GM23338 (cell line): ENCODE measurements around the gene SYNDIG1. TPM values are rescaled to one million over a fixed set of nuclear protein-coding genes. Genes with fewer than 3 reads are reported as not detected.

Experiments
- ATAC-seq: fragments of 200-7000 bp; cut with Tn5 transposase; 3 replicates; pipeline ENCODE4 v1.9.1; 2020
- DNase-seq: peaks from one replicate; pipeline ENCODE4 v3.0.0-alpha.2; 2015; ENCODE audit warnings: low spot score
- H2AFZ ChIP-seq: fragments of 200-600 bp; sonication (generic); 2 replicates; pipeline ENCODE4 v1.8.0; 2016; ENCODE audit warnings: antibody characterized with exemption, mild to moderate bottlenecking, moderate library complexity
- H3F3A ChIP-seq: fragments of 200-600 bp; sonication (generic); replicated peaks from 2 replicates; pipeline ENCODE4 v1.8.0; 2017; ENCODE audit warnings: antibody characterized with exemption, mixed run types, low read depth
- H3K27ac ChIP-seq: fragments of 200-600 bp; sonication (generic); 2 replicates; pipeline ENCODE4 v1.6.1; 2016; ENCODE audit warnings: low read depth
- H3K27me3 ChIP-seq: fragments of 200-600 bp; sonication (generic); 2 replicates; pipeline ENCODE4 v1.8.0; 2016; ENCODE audit warnings: mild to moderate bottlenecking, mixed run types, moderate library complexity; ENCODE audit not compliant: insufficient read depth
- H3K36me3 ChIP-seq: fragments of 200-600 bp; sonication (generic); 2 replicates; pipeline ENCODE4 v1.8.0; 2016; ENCODE audit warnings: mild to moderate bottlenecking; ENCODE audit not compliant: insufficient read depth
- H3K4me1 ChIP-seq: fragments of 200-600 bp; sonication (generic); 2 replicates; pipeline ENCODE4 v1.8.0; 2016; ENCODE audit warnings: mild to moderate bottlenecking, moderate library complexity; ENCODE audit not compliant: insufficient read depth
- H3K4me2 ChIP-seq: fragments of 200-600 bp; sonication (generic); 2 replicates; pipeline ENCODE4 v1.7.1; 2017; ENCODE audit warnings: mixed run types
- H3K4me3 ChIP-seq: fragments of 200-600 bp; sonication (generic); 2 replicates; pipeline ENCODE4 v1.6.1; 2016; ENCODE audit warnings: mixed run types
- H3K79me2 ChIP-seq: fragments of 200-600 bp; sonication (generic); replicated peaks from 2 replicates; pipeline ENCODE4 v1.8.0; 2017; ENCODE audit warnings: mild to moderate bottlenecking; ENCODE audit not compliant: insufficient read depth
- H3K9me2 ChIP-seq: fragments of 200-600 bp; sonication (generic); 2 replicates; pipeline ENCODE4 v1.8.0; 2017; ENCODE audit not compliant: insufficient read depth
- H4K20me1 ChIP-seq: fragments of 200-600 bp; sonication (generic); replicated peaks from 2 replicates; pipeline ENCODE4 v1.8.0; 2017; ENCODE audit warnings: mild to moderate bottlenecking; ENCODE audit not compliant: insufficient read depth
- H3K27ac Mint-ChIP-seq: 2 replicates; pipeline ENCODE4 v1.8.0; 2020; ENCODE audit warnings: inconsistent platforms, mild to moderate bottlenecking, moderate library complexity, mixed read lengths
- H3K27me3 Mint-ChIP-seq: 3 replicates; pipeline ENCODE4 v1.8.0; 2022; ENCODE audit warnings: low read depth, mild to moderate bottlenecking, moderate library complexity, mixed read lengths, inconsistent platforms; ENCODE audit not compliant: insufficient read depth, poor library complexity
- H3K36me3 Mint-ChIP-seq: 3 replicates; pipeline ENCODE4 v1.8.0; 2021; ENCODE audit warnings: low read depth, mild to moderate bottlenecking, inconsistent platforms, moderate library complexity, mixed read lengths
- H3K4me1 Mint-ChIP-seq: 3 replicates; pipeline ENCODE4 v1.8.0; 2020; ENCODE audit warnings: mild to moderate bottlenecking, inconsistent platforms, mixed read lengths
- H3K4me3 Mint-ChIP-seq: 3 replicates; pipeline ENCODE4 v1.8.0; 2021; ENCODE audit warnings: moderate library complexity, mild to moderate bottlenecking, inconsistent platforms, mixed read lengths
- H3K9me3 Mint-ChIP-seq: 3 replicates; pipeline ENCODE4 v1.8.0; 2020; ENCODE audit warnings: moderate library complexity, mild to moderate bottlenecking, inconsistent platforms, mixed read lengths
- CTCF ChIP-seq, 2 experiments: fragments of 200-600 bp in 1 of 2; sonication (generic) in 1 of 2; conservative IDR thresholded peaks; 2 replicates each; pipeline versions ENCODE4 v1.5.1 to v1.6.1; 2016 to 2017; ENCODE audit warnings: antibody characterized with exemption in 2 of 2, low read depth in 2 of 2, mild to moderate bottlenecking in 2 of 2, moderate library complexity in 1 of 2
- EZH2 ChIP-seq: fragments of 200-600 bp; sonication (generic); IDR thresholded peaks from one replicate; pipeline ENCODE4 v1.8.0; 2017; ENCODE audit warnings: antibody characterized with exemption, mild to moderate bottlenecking, low read depth; ENCODE audit not compliant: unreplicated experiment
- JUNB ChIP-seq: IDR thresholded peaks from one replicate; pipeline ENCODE4 v1.6.1; 2016; ENCODE audit warnings: antibody characterized with exemption; ENCODE audit not compliant: unreplicated experiment
- NANOG ChIP-seq: IDR thresholded peaks from 2 replicates; pipeline ENCODE4 v1.6.1; 2016; ENCODE audit warnings: antibody characterized with exemption, borderline replicate concordance
- REST ChIP-seq: IDR thresholded peaks from one replicate; pipeline ENCODE4 v1.6.1; 2018; ENCODE audit warnings: antibody characterized with exemption; ENCODE audit not compliant: unreplicated experiment
- ZNF114 ChIP-seq: fragments of 250-450 bp; sonication (Bioruptor Pico); IDR thresholded peaks from 2 replicates; pipeline ENCODE4 v1.5.0; 2020; ENCODE audit warnings: mild to moderate bottlenecking, moderate library complexity
- ZNF331 ChIP-seq: fragments of 250-450 bp; sonication (Bioruptor Pico); IDR thresholded peaks from 2 replicates; pipeline ENCODE4 v1.5.0; 2020; ENCODE audit warnings: low read depth, mild to moderate bottlenecking, moderate library complexity
- polyA plus RNA-seq: library from polyadenylated mRNA; unstranded; fragments of >200 nt; fragmentation: Nextera tagmentation; extraction: Ambion mirVana; gene quantifications from 2 replicates; pipeline ENCODE4 v1.2.1, GENCODE V29; 2016
- total RNA-seq: library from RNA; depleted of rRNA; stranded (reverse); fragments of >200 nt; shearing (Covaris generic); gene quantifications from 2 replicates; pipeline ENCODE4 v1.2.3, GENCODE V29; 2014
- TF ChIP-seq, protein P1 (sequence below): IDR thresholded peaks from 2 replicates; pipeline ENCODE4 v1.6.1; 2016; ENCODE audit warnings: antibody characterized with exemption
- TF ChIP-seq, protein P2 (sequence below): fragments of 250-450 bp; sonication (Bioruptor Pico); IDR thresholded peaks from 2 replicates; pipeline ENCODE4 v1.5.0; 2020; ENCODE audit warnings: mild to moderate bottlenecking, moderate library complexity

SYNDIG1 gene
- total and polyA plus RNA-seq, 2 experiments from 2014 or later = 2.8 to 4.8 TPM

DNA sequence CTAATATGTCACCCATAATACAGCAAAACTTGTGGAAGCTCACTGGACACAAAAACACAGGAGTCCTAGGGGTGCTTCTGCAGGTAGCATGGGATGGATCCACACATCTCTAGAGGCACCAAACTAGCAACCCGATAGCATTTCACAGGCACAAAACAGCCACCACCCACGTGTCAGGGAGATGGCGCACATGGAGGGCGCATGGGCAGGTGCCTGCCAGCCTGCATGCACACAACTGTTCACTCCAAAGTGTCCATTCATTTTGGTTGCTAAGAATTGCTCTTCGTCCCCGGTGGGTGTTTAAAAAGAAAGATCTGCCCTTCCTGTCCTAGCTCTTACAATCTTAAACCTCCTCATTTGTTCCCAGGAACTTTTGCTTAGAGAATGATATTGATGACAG, 171.3 kb downstream of the SYNDIG1 start:
- H3F3A ChIP-seq = no peaks in the 10 kb centered on the region
- peaks cover 18% of the 10 kb centered on the region for H3K4me1 Mint-ChIP-seq
- DNase-seq = no peak
- H3K27ac ChIP-seq = no peak overlapping the region
- no peak for ATAC-seq
- H3K27me3 ChIP-seq = no peaks in the 10 kb centered on the region
- H3K9me3 Mint-ChIP-seq = peaks cover 4% of the 10 kb centered on the region; the same call in 1 of the 3 replicates
- no peaks in the 10 kb centered on the region for H3K36me3 ChIP-seq
- H3K79me2 ChIP-seq = no peaks in the 10 kb centered on the region
- peaks cover 4% of the 10 kb centered on the region for H3K27me3 Mint-ChIP-seq
- TF ChIP-seq CTCF (conservative IDR thresholded peaks at IDR 0.05; ENCODE audit: low read depth in 2 of 2) (no peak), REST (no peak), NANOG (no peak), ZNF331 (CRISPR knock-in tag) (no peak), ZNF114 (CRISPR knock-in tag) (no peak), JUNB (no peak), EZH2 (no peak)
- TF ChIP-seq, protein P1, sequence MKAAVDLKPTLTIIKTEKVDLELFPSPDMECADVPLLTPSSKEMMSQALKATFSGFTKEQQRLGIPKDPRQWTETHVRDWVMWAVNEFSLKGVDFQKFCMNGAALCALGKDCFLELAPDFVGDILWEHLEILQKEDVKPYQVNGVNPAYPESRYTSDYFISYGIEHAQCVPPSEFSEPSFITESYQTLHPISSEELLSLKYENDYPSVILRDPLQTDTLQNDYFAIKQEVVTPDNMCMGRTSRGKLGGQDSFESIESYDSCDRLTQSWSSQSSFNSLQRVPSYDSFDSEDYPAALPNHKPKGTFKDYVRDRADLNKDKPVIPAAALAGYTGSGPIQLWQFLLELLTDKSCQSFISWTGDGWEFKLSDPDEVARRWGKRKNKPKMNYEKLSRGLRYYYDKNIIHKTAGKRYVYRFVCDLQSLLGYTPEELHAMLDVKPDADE = no peak
- TF ChIP-seq, protein P2, sequence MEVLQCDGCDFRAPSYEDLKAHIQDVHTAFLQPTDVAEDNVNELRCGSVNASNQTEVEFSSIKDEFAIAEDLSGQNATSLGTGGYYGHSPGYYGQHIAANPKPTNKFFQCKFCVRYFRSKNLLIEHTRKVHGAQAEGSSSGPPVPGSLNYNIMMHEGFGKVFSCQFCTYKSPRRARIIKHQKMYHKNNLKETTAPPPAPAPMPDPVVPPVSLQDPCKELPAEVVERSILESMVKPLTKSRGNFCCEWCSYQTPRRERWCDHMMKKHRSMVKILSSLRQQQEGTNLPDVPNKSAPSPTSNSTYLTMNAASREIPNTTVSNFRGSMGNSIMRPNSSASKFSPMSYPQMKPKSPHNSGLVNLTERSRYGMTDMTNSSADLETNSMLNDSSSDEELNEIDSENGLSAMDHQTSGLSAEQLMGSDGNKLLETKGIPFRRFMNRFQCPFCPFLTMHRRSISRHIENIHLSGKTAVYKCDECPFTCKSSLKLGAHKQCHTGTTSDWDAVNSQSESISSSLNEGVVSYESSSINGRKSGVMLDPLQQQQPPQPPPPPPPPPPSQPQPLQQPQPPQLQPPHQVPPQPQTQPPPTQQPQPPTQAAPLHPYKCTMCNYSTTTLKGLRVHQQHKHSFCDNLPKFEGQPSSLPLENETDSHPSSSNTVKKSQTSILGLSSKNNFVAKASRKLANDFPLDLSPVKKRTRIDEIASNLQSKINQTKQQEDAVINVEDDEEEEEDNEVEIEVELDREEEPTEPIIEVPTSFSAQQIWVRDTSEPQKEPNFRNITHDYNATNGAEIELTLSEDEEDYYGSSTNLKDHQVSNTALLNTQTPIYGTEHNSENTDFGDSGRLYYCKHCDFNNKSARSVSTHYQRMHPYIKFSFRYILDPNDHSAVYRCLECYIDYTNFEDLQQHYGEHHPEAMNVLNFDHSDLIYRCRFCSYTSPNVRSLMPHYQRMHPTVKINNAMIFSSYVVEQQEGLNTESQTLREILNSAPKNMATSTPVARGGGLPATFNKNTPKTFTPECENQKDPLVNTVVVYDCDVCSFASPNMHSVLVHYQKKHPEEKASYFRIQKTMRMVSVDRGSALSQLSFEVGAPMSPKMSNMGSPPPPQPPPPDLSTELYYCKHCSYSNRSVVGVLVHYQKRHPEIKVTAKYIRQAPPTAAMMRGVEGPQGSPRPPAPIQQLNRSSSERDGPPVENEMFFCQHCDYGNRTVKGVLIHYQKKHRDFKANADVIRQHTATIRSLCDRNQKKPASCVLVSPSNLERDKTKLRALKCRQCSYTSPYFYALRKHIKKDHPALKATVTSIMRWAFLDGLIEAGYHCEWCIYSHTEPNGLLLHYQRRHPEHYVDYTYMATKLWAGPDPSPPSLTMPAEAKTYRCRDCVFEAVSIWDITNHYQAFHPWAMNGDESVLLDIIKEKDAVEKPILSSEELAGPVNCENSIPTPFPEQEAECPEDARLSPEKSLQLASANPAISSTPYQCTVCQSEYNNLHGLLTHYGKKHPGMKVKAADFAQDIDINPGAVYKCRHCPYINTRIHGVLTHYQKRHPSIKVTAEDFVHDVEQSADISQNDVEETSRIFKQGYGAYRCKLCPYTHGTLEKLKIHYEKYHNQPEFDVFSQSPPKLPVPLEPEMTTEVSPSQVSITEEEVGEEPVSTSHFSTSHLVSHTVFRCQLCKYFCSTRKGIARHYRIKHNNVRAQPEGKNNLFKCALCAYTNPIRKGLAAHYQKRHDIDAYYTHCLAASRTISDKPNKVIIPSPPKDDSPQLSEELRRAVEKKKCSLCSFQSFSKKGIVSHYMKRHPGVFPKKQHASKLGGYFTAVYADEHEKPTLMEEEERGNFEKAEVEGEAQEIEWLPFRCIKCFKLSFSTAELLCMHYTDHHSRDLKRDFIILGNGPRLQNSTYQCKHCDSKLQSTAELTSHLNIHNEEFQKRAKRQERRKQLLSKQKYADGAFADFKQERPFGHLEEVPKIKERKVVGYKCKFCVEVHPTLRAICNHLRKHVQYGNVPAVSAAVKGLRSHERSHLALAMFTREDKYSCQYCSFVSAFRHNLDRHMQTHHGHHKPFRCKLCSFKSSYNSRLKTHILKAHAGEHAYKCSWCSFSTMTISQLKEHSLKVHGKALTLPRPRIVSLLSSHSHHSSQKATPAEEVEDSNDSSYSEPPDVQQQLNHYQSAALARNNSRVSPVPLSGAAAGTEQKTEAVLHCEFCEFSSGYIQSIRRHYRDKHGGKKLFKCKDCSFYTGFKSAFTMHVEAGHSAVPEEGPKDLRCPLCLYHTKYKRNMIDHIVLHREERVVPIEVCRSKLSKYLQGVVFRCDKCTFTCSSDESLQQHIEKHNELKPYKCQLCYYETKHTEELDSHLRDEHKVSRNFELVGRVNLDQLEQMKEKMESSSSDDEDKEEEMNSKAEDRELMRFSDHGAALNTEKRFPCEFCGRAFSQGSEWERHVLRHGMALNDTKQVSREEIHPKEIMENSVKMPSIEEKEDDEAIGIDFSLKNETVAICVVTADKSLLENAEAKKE (CRISPR knock-in tag) = no peak
- H4K20me1 ChIP-seq = no peaks in the 10 kb centered on the region
- no peak overlapping the region for H2AFZ ChIP-seq
- H3K4me3 ChIP-seq = no peak overlapping the region
- 0 out of 3 replicates have a peak, but pooled peaks cover 1% of the 10 kb centered on the region for H3K36me3 Mint-ChIP-seq
- H3K4me3 Mint-ChIP-seq = no peak overlapping the region
- H3K9me2 ChIP-seq = peaks cover 7% of the 10 kb centered on the region
- peaks cover 6% of the 10 kb centered on the region for H3K4me1 ChIP-seq
- H3K4me2 ChIP-seq = no peak overlapping the region
- no peak overlapping the region for H3K27ac Mint-ChIP-seq
